ENCODE results near the gene SUN1.

- TF ChIP-seq CTCF (IDR thresholded peaks at IDR 0.05): no peak
- TF ChIP-seq EZH2 (IDR thresholded peaks at IDR 0.05; ENCODE audit: borderline replicate concordance, insufficient read depth, low read depth, low read length, poor library complexity, severe bottlenecking): no peak
Observed at GRCh38 chr7:906776-907157, 74.5 kb downstream of the SUN1 start.
